Measurements from ENCODE around the gene WT1. TPM values are rescaled to one million over a fixed set of nuclear protein-coding genes. Genes with fewer than 3 reads are reported as not detected.

WT1 gene
- total and polyA plus RNA-seq, 2 donors (not counting 3 experiments of a cell fraction or from before 2014, with no cell fraction given), result not detected

GRCh38 chr11:32451808-32452207 is 16.5 kb upstream of the WT1 start:
- Histone ChIP-seq H3K36me3 (ENCODE audit: control insufficient read depth in 2 of 2, extremely low read depth in 1 of 2, insufficient read depth in 2 of 2, low read length in 2 of 2) (no peaks in the 10 kb centered on the region), H3K4me3 (replicated peaks in 1 of 3; ENCODE audit: insufficient read depth in 1 of 3, low read depth in 1 of 3, low read length in 3 of 3) (no peak overlapping the region), H2AFZ (ENCODE audit: low read depth, low read length) (no peak overlapping the region), H3K4me1 (ENCODE audit: control insufficient read depth, extremely low read depth, insufficient read depth, low read length) (no peaks in the 10 kb centered on the region), H3K27me3 (ENCODE audit: control insufficient read depth in 2 of 2, insufficient read depth in 2 of 2, low read length in 2 of 2) (peaks cover 2% of the 10 kb centered on the region in 2 experiments), H3K4me2 (ENCODE audit: insufficient read depth, low read length) (no peak overlapping the region), H3K27ac (ENCODE audit: insufficient read depth, low read depth, low read length) (no peak overlapping the region), H3K9me3 (replicated peaks; ENCODE audit: control insufficient read depth, insufficient read depth, low read length) (no peaks in the 10 kb centered on the region), H4K20me1 (replicated peaks; ENCODE audit: control insufficient read depth, extremely low read depth, insufficient read depth, low read length) (no peaks in the 10 kb centered on the region), H3K9me1 (replicated peaks; ENCODE audit: control insufficient read depth, extremely low read depth, insufficient read depth, low read length) (no peaks in the 10 kb centered on the region), H3K9ac (replicated peaks; ENCODE audit: extremely low read depth, insufficient read depth, low read length) (no peak overlapping the region), H3K79me2 (ENCODE audit: control insufficient read depth, insufficient read depth, low read length) (no peaks in the 10 kb centered on the region)
- intact Hi-C loops (cut with micrococcal nuclease), result no loop called here
- ChIA-PET CTCF (interaction anchor here (0.6 kb wide), 1 partner anchor 1776 kb away, joined by 4 read pairs; no protein-coding TSS in a partner anchor), POLR2A (no interaction called here)
- dilution Hi-C loops (cut with MboI; ENCODE audit: extremely low pct_ligation_motif_present, low sequenced_read_pairs), result no loop called here
- FAIRE-seq, result no peak
- no TSS peak for BruUV-seq (replicated peaks)
- TF ChIP-seq MYC (IDR thresholded peaks at IDR 0.05; ENCODE audit: low read depth, low read length), result no peak
- no peak for TF ChIP-seq FOS (IDR thresholded peaks at IDR 0.05; ENCODE audit: borderline replicate concordance, insufficient read depth, low read length)
- TF ChIP-seq POLR2A (IDR thresholded peaks at IDR 0.05; ENCODE audit: low read depth, low read length), result no peak
- TF ChIP-seq JUN (IDR thresholded peaks at IDR 0.05; ENCODE audit: borderline replicate concordance, insufficient read depth, insufficient read length, low read depth), result no peak
- TF ChIP-seq GATA2 (IDR thresholded peaks at IDR 0.05; ENCODE audit: insufficient read depth, insufficient read length, low read depth, low read length), result no peak
- DNase-seq (ENCODE audit: low read depth, low spot score), result no peak

- Histone ChIP-seq H4K20me1 (replicated peaks; ENCODE audit: control insufficient read depth, extremely low read depth, insufficient read depth, low read length) (no peaks in the 10 kb centered on the region), H3K9ac (replicated peaks; ENCODE audit: extremely low read depth, insufficient read depth, low read length) (no peak overlapping the region), H3K79me2 (ENCODE audit: control insufficient read depth, insufficient read depth, low read length) (no peaks in the 10 kb centered on the region), H2AFZ (ENCODE audit: low read depth, low read length) (no peak overlapping the region), H3K27me3 (ENCODE audit: control insufficient read depth in 2 of 2, insufficient read depth in 2 of 2, low read length in 2 of 2) (peaks cover 2% of the 10 kb centered on the region in 2 experiments), H3K9me1 (replicated peaks; ENCODE audit: control insufficient read depth, extremely low read depth, insufficient read depth, low read length) (no peaks in the 10 kb centered on the region), H3K4me2 (ENCODE audit: insufficient read depth, low read length) (no peak overlapping the region), H3K27ac (ENCODE audit: insufficient read depth, low read depth, low read length) (no peak overlapping the region), H3K36me3 (ENCODE audit: control insufficient read depth in 2 of 2, extremely low read depth in 1 of 2, insufficient read depth in 2 of 2, low read length in 2 of 2) (no peaks in the 10 kb centered on the region), H3K9me3 (replicated peaks; ENCODE audit: control insufficient read depth, insufficient read depth, low read length) (no peaks in the 10 kb centered on the region), H3K4me1 (ENCODE audit: control insufficient read depth, extremely low read depth, insufficient read depth, low read length) (no peaks in the 10 kb centered on the region), H3K4me3 (replicated peaks in 1 of 3; ENCODE audit: insufficient read depth in 1 of 3, low read depth in 1 of 3, low read length in 3 of 3) (no peak overlapping the region)
- FAIRE-seq (no peak), DNase-seq (ENCODE audit: low read depth, low spot score) (no peak)
- intact Hi-C loops (cut with micrococcal nuclease), result no loop called here
- ChIA-PET CTCF (no interaction called here), POLR2A (no interaction called here)
- dilution Hi-C loops (cut with MboI; ENCODE audit: extremely low pct_ligation_motif_present, low sequenced_read_pairs), result no loop called here
- no TSS peak for BruUV-seq (replicated peaks)
- TF ChIP-seq MAX (IDR thresholded peaks at IDR 0.05; ENCODE audit: insufficient read depth, insufficient read length) (no peak), EZH2 (IDR thresholded peaks at IDR 0.05; ENCODE audit: borderline replicate concordance, low read depth, low read length, severe bottlenecking) (no peak), FOS (IDR thresholded peaks at IDR 0.05; ENCODE audit: borderline replicate concordance, insufficient read depth, low read length) (no peak), GATA2 (IDR thresholded peaks at IDR 0.05; ENCODE audit: insufficient read depth, insufficient read length, low read depth, low read length) (no peak), POLR2A (IDR thresholded peaks at IDR 0.05; ENCODE audit: low read depth, low read length) (no peak), JUN (IDR thresholded peaks at IDR 0.05; ENCODE audit: borderline replicate concordance, insufficient read depth, insufficient read length, low read depth) (no peak), CTCF (IDR thresholded peaks at IDR 0.05; ENCODE audit: extremely low read depth in 1 of 2, insufficient read depth in 1 of 2, low read depth in 1 of 2, low read length in 2 of 2) (no peak), MYC (IDR thresholded peaks at IDR 0.05; ENCODE audit: low read depth, low read length) (no peak), POLR2AphosphoS5 (IDR thresholded peaks at IDR 0.05; ENCODE audit: insufficient read depth, low read depth, low read length) (no peak)
Measured at GRCh38 chr11:32450372-32450771, 15.0 kb upstream of the WT1 start.

All from endothelial cell of umbilical vein (primary cell).